ENCODE results near the gene FAM107B.
A peak's percentile ranks its signal among the peaks of the same experiment; 100 is the strongest.
"Not testable (repeated sequence)": the region's sequence is repeated elsewhere in the genome, so short reads cannot be mapped to it uniquely, and the experiment has no call there.

Gene FAM107B

DNA sequence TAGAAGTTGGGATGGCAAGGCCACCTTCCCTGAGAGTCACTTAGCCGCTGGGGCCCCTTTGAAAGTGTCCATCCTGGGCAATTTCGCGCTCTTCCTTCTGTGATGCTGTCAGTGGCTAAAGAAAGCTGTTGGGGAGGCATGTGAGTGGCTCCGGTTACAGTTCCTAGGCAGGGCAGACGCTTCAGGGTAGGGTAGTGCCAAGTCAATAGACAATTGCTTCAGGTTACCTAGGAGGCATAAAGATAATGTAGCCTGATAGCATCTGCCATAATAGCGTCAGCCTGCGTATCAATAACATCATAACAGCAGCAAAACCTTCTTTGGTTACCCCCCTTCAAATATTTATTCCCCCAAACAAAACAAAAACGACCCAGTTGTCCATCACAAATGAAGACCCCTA lies at the start of gene FAM107B:
Gene FAM107B (minus strand): TSS at position 101 of the 400 bp plus-strand sequence. CDS start 234 bp downstream, outside the sequence.
- DNase-seq, result no peak

DNA sequence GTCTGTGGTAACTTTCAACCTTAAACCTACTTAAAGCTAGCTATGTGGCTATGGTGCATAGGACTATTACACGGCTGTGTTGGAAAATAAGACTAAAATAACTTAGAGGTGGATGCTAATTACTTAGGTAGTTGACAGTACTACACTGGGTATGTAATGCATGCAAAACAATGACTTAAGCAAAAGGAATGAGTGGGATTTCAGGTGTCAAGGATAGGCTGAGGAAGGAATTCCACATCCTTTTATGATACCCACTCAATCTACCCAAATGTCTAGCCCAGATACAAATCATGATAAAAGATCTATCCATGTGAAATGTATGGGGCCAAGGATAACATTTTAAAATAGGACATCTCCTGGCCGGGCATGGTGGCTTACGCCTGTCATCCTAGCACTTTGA lies 49.3 kb upstream of the FAM107B start:
- DNase-seq, result no peak

DNA sequence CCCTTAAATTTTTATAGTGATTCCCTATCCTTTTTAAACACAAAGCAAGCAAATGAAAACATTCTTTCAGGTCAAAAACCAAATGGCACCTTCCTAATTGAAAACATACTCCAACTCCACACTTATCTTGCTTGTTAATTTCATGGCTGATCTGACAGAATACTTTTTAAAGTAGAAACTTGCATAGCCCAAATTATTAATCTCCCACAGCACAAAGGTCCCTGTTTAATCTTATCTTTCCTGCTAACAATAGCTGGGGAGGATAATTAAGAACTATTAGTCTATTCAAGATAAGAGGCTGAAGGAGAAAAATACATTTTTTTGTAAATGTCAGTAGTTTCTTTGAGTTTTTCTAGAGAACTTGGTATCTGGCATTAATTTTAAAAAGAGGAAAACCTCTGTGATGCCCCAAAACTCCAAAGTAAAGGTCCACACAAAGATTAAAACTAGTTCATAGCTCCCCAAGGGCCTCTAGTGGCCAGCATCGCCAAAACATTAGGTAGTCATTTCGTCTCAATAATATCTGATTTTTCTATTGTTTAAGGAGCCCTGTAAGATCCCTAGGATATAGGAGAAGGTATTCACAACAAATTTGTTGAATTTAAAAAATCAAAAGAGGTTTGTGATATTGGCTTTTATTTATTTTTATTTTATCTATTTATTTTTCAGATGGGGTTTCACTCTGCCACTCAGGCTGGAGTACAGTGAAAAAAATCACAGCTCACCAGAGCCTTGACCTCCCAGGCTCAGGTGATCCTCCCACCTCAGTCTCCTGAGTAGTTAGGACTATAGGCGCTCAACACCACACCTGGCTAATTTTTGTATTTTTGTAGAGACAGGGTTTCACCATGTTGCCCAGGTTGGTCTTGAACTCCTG lies 48.4 kb upstream of the FAM107B start:
- DNase-seq, result peak; percentile 53

DNA sequence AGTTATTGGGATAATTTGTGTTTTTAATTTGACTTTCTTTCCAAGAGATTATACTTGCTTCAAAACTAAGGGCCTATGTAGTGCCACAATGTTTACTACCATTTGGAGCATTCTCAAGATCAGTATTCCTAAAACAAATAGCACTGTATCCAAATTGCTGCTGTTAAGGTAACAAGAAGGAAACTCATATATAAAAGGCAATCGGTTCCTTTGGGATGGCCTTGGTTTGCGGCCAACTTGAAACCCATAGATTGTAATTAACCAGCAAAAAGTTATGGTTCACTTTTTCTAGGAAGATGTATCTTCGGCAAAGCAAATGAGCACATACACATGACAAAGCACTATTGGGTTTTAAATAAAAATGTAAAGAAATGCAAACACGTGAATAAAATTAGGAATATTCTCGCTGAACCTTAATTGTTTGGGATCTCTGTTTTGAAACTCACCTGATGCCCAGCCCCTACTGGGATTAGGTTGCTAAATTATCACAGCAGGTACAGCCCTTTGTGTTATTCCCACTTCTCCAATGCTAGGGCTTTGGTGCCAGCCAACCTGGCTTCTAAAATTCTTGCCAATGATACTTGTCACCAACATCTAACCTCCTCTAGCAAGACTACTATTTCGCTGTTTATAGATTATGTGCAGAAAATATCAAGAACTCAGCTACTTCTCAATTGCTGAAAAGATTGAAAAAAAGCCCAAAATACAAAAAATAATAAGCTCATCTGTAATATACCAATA lies 47.1 kb upstream of the FAM107B start:
- DNase-seq, result no peak

DNA sequence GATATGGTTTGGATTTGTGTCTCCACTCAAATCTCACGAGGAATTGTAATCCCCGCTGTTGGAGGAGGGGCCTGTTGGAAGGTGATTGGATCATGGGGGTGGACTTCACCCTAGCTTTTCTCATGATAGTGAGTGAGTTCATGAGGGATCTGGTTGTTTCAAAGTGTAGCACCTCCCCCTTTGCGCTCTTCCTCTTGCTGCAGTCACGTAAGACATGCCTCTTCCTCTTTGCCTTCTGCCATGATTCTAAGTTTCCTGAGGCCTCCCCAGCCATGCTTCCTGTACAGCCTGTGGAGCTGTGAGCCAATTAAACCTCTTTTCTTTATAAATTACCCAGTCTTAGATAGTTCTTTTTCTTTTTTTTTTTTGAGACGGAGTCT lies 46.1 kb upstream of the FAM107B start:
- no peak for DNase-seq

DNA sequence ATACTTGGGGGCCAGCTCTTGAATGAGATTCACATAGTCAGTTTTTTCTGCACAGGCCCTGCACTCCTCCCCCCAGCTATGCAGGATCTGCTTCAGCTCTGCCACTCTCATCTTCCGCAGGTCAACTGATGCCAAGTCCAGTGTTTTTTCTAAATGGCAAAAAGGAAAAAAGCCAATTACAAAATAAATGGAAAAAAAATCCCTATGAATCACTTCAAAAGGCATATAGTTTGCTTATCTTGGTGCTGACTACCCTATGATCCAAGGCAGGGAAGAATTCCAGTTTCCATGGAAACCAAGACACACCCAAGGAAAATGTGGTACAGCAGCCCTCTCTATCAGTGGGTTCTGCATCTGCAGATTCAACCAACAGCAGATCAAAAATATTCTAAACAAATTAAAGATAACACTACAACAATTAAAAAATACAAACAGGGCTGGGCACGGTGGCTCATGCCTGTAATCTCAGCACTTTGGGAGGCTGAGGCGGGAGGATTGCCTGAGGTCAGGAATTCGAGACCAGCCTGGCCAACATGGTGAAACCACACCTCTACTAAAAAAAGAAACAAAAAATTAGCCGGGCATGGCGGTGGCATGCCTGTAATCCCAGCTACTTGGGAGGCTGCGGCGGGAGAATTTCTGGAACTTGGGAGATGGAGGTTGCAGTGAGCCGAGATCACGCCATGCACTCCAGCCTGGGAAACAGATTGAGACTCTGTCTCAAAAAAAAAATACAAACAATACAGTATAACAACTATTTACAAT lies 45.5 kb upstream of the FAM107B start:
- no peak for DNase-seq

DNA sequence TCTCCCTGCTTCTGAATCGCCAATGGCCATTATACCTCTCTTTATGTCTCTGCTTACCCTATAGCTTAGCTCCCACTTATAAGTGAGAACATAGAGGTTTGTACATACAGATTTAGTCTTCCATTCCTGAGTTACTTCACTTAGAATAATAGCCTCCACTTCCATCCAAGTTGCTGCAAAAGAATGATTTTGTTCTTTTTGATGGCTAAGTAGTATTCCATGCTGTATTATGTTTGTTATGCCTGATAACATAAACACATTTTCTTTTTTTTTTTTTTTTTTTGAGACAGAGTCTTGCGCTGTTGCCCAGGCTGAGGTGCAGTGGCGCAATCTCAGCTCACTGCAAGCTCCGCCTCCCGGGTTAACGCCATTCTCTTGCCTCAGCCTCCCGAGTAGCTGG lies 42.0 kb upstream of the FAM107B start:
- not testable (repeated sequence) for DNase-seq

DNA sequence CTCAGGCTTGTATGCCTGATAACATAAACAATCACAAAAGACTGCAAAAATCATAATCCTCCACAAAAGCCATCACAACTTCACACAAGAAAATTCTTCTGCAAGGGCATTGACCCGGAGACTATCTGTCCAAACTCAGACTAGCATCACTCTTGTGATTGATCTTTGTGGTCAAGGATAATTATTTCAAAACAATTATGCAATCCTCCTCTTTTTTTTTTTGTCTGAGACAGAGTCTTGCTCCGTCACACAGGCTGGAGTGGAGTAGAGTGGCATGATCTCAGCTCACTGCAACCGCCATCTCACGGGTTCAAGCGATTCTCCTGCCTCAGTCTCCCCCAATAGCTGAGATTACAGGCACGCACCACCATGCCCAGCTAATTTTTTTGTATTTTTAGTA lies 41.0 kb upstream of the FAM107B start:
- no peak for DNase-seq

DNA sequence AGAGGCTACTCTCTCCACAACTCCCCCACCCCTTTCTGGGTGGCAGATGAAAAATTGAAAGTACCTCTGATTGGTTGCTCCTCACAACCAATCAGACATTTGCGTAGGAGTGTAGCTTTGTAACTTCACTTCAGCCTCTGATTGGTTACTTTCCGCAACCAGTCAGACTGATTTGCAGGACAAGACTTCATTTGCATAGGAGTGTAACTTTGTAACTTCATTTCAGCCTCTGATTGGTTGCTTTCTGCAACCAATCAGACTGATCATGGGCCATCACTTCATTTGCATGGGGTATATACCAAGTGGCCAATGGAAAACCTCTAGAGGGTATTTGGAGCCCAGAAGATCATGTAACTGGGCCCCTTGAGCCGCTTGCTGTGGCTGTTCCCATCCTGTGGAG lies 37.6 kb upstream of the FAM107B start:
- peak; percentile 19 for DNase-seq

DNA sequence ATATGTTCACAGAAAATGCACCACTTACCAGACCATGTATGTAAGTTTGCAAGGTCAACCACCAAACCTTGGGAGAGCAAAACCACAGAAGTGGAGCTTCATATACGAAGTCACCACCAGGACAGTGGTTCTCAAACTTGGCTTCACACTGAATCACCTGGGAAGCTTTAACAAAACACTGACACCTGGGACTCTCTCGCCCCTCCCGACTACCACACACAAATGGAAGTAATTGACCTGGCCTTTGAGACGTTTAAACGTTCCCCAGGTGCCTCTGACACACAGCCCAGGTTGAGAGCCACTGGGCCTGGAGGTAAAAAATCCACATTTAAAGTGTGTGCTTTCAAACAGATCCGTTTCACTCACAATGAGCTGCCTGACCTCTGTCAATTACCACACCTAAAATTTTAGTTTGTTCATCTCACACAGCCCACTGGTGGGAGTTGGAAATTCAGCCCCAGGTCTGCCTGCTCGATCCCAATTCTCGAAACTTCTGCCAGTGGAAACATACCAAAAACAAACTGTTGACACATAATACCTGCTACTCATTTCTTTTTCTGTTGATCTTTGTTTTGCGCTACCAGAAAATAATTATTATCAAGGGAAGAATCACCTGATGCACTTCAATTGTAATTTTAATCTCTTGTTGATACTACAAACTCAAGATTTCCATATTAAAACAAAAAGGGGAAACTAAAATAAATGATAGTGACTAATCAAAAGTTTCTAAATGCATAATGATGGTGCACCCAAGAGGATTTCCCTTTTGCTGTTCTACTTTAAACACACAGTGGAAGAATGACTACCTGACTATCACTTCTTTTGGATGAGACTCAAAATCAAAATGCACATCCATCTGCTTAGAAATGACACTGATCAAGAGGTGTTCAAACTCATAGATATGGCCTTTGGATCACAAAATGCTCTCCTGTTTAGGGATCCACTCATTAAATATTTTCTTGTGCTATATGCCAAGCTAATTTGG lies 36.6 kb upstream of the FAM107B start:
- DNase-seq, result no peak

DNA sequence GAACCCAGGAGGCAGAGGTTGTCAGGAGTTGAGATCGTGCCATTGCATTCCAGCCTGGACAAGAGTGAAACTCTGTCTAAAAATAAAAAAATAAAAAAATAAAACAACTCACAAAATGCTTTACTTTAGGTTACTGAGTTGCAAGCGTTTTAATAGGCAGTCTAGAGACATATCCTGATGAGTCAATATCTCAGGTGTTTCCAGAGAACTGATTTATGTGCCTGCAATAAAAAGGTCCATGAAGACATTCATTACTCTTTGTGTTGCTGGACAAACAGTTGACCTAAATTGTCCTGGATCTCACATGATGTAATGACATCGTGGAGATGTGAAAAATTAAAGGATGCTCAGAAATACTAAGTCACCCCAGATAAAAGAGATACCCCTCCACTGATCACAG lies 31.6 kb upstream of the FAM107B start:
- no peak for DNase-seq

DNA sequence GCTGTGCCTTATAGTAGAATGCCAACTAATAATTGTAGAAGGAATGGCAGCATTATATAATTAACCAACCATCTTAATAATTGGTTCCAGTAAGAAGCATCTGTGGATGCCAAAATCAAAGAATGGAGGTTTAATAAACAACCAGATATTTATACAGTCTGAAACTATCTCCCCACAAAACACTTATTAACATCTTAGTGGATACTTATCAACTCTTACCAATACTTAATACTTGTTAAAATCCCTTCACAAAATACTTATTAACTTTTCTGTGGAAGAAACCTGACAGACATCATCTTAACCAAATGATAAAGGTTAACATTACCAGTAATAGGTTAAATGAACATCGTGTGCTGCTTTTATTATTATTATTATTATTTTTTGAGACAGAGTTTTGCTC lies 29.1 kb upstream of the FAM107B start:
- DNase-seq, result no peak

DNA sequence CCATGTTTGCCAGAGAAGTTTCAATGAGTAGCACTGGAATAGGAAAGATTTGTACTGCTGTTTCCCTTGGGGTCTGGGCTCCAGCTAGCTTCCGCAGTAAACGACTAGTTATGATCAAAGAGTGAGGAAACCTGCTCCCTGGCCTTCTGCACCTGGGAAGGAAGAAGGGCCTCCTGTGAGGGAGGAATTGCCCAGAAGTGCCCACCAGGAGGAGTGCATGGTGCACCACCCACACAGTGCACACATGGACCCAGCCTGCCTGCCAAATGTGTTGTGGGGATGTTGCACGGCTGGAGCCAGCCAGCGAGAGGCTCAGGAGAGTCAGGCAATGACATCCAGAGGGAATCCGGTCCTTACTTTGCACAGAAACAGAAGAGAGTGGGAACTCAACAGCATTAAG lies 27.0 kb upstream of the FAM107B start:
- DNase-seq, result no peak

DNA sequence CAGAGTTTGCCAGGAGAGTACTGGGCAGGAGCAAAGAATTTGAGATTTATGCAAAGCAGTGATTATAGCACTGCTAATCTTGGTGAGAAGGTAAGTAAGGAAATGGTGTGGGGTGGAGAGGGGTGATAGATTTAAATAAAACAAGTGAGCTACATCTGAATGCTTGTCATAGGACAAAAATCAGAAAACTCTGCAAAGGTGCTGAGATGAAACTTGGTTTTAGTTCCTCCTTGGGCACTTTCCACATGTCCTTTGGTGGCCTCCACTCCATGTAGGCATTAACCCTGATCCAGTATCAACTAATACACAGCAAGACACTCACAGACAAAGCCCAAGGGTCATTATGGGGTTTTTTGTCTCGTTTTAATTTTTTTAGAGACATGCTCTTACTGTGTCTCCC lies 25.7 kb upstream of the FAM107B start:
- DNase-seq, result no peak

DNA sequence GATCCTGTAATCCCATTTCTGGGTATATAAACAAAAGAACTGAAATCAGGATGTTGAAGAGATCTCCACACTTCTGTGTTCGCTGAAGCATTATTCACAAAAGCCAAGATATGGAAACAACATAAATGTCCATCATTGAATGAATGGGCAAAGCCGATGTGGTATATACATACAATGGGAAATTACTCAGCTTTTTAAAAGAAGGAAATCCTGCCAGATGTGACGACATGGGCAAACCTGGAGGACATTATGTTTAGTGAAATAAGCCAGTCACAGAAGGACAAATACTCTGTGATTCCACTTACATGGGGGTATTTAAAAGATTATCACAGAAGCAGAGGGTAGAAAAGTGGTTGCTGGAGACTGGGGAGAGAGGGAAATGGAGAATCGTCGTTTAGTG lies 23.9 kb upstream of the FAM107B start:
- DNase-seq, result no peak

DNA sequence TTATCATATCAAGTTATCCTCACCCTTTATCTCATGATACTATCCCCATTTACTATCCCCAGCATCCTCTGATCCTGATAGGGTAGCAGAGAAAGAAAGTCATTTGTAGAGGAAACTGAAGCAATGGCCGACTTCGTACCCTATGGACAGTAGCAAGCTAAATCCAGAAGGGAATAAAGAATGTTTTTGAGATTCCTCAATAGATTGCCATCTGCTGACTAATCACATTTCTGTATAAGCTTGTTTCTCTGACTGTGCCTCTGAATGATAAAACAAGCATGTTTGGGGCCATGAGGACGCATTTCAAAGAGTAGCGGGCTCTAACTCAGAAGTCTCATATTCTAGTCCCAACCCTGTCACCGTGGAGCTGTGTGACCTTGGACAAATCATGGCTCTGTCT lies 13.2 kb upstream of the FAM107B start:
- DNase-seq, result no peak

DNA sequence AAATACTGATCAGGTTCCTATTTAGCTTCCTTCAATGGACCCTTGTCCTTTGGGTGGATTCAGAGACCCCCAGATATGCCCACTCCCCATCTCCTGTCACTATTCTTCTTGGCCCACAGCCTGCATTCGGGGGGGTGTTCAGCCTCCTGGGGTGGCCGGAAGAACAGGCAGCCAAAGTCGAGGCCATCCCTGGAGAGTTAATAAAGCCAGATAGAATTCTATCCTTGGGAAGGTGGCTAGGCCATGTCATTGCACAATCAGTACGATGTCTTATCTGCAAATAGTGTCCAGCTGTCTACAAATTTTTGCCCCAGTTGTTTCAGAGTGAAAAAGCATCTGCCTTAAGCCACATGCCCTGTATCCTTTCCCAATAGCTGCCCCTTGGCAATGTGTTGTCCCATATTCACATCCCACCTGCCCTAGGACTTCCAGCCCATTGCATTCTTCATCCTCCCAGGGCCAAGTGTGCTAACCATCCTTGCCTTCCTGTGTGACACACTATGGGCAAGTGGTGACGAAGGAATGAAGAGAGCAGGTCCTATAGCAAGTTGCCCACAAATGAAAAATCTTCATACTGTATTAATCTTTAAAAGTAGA lies 9.9 kb upstream of the FAM107B start:
- no peak for DNase-seq

DNA sequence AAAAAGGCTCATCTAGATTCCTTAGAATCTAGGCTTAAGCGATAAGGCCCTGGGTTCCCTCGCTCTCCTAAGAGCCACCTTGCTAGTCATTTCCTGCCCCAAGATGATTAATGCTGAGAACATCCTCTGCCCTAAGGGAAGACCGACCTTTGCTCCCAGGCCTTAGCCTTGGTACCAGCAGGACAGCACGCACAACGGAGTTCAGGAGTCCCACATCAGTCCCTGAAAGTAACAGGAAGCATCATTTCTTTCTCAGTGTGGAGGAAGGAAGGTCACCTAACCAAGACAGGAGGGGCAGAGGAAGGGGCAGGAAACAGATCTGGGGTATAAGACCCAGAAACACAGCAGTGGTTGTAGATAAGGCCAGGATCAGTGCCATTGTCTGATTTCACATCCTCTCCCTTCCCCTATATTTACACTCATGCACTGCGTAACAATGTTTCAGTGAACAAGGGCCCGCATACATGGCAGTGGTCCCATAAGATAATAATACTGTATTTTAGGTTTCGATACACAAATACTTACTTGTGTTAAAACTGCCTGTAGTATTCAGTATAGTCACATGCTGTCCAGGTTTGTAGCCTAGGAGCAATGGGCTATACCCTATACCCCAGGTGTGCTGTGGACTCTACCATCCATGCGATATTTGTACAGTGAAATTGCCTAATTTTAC lies 8.1 kb upstream of the FAM107B start:
- DNase-seq, result peak; percentile 19

DNA sequence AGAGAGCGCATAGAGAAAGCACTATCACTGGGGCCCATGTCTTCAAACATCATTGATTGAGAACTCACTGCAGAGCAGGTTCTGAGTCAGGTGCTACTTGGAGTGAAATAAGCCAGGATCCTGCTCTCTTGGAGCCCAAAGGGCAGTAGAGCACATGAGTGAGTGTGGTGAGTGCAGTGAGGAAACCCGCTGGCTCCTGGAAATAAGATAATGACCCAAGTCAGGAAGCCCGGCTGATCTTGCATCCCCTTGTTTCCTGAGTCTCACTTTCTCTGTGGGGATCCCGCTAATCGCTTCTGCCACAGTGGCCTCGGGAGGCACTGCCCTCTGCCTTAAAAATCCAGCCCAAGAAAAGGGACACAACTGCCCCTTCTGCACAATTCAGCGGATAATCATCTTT lies 7.1 kb upstream of the FAM107B start:
- DNase-seq, result no peak

DNA sequence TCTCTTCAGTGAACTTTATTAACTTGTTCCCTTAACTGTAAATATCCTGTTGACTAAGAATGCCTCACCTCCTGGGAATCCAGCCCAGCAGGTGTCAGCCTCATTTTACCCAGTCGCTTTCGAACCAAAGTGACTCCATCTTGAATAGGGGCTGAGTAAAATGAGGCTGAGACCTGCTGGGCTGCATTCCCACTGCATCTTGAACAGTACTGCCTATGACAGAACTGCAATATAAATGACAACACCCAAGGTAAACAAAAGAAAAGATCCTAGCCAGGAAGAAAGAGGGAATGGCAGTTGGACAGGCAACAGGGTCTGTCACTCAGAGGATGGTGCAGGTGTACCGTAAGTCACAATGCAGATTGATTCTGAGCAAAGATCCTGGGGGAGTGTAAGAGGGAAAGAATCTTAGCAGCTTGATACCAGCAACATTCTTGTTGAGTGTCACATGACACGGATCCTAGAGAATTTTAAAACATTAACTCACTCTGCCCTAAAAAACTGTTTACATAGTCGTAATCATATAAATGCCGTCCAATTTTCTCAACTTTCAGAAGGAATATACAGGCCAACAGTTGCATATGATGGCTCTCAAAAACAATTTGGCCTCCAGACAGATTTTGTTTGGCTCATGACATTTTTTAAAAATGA lies 4.4 kb upstream of the FAM107B start:
- DNase-seq, result no peak

DNA sequence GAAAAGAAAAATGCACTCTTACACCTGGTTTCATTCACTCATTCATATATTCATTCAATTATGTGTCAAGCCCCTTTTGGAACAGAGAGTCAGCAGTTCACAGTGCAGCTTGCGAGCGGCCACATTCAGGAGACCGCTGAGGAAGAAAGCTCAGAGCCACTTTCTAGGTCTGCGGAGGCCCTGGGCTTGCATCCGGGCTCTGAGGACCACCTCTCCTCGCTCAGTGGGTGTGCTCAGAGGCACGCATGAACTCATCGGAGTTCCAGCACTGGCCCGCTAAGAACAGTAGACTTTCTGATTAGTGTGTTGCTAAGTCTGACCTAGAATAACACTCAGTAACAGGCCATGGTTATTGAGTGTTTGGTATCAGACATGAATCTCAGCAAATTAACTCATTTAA lies 1.8 kb upstream of the FAM107B start:
- DNase-seq, result no peak

Data from activated CD4-positive, alpha-beta T cell treated with anti-CD3 and anti-CD28 coated beads, Interleukin-10, Interleukin-2, amounts not matched to agents 100 ng/mL and 50 ng/mL, durations not matched to agents 16 hours and 8 hours (primary cell).